Measurements from ENCODE around the gene AHNAK2.

The AHNAK2 gene

DNA sequence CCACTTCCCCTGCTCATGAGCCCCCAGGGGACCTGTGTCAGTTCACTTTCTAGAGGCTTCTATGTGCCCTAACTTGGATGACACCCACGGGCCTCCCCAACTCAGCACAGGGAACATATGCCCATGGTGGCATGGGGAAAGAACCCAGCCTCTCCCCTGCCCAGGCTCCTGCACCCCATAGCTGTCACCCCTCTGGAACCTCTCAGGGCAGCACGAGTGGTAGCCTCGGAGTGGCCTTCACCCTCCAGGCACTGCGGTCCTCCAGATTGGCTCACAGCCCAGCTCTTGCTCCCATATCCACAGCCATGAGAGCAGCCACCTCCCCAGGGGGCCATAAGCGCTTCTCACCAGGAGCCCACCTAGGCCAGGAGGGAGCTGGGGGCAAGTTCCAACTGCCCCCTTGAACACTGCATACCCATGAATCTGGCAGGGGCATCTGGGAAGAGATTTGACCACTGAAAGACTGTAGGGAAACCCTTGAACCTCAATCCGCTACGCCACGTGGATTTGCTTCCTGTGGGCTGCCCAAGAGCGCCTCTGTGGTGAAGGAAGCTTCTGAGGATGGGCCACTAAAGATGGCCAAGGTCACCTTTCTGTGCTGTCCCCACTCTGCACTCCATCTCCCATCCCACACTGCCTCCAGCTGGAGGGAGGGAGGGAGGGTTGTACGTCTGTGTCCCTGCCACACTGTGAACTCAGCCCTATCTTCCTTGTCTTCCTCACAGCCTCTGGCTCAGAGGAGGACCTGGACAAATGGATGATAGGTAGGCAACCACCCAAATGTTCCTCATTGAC, 41.6 kb downstream of the AHNAK2 start:
- no peak for FAIRE-seq

DNA sequence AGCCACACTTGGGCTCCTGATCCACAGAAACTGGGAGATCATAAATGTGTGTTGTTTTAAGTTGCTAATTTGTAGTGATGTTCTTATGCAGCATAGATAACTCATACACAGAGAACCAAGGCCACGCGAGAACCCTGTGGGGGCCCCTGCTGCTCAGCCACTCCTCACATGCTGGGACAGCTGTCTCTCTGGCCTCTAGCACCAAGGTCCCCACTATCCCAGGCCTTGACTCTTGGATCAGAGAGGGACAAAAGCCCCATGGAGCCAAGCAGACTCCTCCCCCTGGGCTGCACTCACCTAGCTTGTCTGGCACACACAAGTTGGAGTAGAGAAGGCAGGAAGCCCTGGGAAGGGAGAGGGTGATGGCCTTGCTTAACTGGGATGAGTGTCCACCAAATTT, 42.2 kb downstream of the AHNAK2 start:
- no peak for FAIRE-seq

GRCh38 chr14:104935026-104935650, 43.0 kb downstream of the AHNAK2 start:
- no peak for FAIRE-seq

GRCh38 chr14:104933746-104934733, 44.1 kb downstream of the AHNAK2 start:
- FAIRE-seq = no peak

DNA sequence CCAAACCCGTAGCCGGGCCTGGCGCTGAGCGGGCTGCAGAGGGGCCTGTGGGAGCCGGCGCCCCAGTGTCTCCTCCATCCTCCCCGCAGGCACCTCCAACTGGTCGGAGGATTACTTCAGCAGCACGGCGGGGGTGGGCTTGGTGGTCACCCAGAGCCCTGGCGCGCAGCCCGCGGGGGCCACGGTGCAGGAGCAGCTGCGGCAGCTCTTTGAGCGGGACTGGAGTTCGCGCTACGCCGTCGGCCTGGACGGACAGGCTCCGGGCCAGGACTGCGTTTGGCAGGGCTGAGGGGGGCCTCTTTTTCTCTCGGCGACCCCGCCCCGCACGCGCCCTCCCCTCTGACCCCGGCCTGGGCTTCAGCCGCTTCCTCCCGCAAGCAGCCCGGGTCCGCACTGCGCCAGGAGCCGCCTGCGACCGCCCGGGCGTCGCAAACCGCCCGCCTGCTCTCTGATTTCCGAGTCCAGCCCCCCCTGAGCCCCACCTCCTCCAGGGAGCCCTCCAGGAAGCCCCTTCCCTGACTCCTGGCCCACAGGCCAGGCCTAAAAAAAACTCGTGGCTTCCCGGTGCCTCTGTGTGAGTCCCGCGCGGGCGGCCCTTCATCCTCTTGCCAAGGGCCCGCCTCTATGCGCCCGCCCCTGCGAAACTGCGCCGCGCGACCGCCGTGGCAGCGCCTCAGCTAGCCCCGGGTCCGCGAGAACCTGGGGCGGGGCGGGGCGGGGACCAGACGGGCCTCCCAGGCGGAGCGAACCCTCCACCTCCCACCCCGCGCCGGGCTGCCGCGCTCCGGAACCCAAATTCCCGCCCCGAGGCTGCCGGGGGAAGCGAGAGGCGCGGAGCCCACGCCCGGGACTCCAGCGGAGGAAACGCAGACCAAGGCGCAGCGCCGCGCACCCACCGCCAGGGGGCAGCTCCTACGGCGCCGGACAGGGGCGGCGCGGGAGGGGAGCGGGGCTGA, 45.2 kb downstream of the AHNAK2 start:
- no peak for FAIRE-seq

GRCh38 chr14:104931771-104932675, 46.2 kb downstream of the AHNAK2 start:
- FAIRE-seq = no peak

DNA sequence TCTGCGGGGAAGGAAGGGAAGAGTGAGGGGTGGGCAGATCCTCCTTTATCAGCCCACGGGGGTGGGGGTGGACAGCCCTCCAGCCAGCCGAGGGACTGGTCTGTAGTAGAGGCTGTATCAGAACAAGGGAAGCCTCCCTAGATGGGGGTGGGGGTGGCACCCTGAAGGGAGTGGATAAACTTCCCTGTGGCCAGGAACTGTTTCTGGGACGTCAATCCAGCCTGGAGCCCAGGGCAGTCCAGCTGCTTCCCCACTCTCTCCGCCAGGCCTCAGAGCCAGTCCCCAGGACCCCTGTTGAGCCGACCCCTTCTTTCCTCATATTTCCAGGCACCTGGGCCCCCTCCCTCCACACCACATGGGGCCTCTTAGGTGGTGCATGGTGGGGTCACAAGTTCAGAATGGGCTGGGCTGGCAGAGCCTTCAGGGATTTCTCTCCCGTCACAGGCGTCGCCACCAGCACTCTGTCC, 46.8 kb downstream of the AHNAK2 start:
- FAIRE-seq = no peak

GRCh38 chr14:104930526-104931303, 47.5 kb downstream of the AHNAK2 start:
- no peak for FAIRE-seq

GRCh38 chr14:104929268-104930230, 48.6 kb downstream of the AHNAK2 start:
- no peak for FAIRE-seq

DNA sequence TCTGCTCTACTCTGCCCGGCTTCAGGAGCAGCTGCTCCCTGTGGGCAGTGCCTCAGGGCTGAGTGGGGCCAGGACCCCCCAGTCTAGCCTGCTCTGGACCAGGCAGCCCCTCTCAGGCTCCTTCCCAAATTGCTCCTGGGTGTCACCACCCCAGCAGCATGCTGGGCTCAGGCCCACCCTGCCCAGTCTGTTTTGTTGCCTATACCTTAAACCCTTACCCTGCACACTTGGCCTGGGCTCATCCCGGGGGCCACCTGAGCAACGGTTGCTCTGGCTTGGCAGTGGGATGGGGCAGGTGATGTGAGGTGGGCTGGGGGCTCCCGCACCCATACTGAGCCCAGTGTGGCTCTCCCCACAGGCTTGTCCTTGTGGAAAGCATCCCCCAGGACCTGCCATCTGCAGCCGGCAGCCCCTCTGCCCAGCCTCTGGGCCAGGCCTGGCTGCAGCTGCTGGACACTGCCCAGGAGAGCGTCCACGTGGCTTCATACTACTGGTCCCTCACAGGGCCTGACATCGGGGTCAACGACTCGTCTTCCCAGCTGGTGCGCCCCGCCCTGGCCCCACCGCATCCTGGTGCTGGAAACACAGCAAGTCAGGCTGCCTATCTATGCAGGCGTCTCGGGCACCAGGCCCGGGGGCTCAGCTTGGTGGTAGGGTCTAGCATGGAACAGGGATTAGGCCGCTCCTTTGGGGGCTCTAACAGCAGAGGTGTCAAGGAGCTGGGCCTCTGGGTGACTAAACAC, 49.6 kb downstream of the AHNAK2 start:
- no peak for FAIRE-seq

DNA sequence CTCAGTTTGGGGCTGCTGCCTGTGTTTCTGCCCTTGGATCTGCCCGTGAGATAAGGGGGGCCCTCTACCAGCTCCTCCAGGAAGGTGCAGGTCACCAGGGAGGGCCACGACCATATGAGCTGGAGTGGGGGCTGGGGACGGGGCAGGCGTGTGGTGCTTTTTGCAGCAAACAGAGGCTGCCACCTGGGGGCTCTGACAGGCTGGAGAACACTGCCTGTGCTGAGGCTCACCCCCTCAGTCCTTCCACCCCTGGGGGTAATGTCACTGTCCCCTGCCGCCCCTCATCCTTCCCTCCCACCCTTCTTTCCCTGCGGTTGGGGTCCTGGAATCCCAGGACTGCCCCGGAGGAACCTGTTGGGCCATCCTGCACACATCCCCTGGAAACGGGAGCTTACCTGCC, 50.3 kb downstream of the AHNAK2 start:
- FAIRE-seq = no peak

DNA sequence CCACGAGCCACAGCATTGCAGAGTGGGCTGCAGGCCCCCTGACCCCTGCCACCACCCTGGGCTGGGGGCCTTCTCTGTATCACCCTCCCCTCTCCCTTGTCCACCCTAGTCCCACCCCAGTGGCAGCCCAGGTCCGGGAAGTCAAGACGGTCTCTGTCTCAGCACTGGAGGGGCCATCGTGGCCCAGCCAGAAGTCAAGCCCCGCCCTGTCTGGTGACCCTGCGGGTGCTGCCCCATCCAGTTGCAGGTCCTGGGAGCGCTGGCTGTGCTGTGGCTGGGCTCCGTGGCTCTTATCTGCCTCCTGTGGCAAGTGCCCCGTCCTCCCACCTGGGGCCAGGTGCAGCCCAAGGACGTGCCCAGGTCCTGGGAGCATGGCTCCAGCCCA, 50.8 kb downstream of the AHNAK2 start:
- no peak for FAIRE-seq

GRCh38 chr14:104926619-104927431, 51.3 kb downstream of the AHNAK2 start:
- no peak for FAIRE-seq

DNA sequence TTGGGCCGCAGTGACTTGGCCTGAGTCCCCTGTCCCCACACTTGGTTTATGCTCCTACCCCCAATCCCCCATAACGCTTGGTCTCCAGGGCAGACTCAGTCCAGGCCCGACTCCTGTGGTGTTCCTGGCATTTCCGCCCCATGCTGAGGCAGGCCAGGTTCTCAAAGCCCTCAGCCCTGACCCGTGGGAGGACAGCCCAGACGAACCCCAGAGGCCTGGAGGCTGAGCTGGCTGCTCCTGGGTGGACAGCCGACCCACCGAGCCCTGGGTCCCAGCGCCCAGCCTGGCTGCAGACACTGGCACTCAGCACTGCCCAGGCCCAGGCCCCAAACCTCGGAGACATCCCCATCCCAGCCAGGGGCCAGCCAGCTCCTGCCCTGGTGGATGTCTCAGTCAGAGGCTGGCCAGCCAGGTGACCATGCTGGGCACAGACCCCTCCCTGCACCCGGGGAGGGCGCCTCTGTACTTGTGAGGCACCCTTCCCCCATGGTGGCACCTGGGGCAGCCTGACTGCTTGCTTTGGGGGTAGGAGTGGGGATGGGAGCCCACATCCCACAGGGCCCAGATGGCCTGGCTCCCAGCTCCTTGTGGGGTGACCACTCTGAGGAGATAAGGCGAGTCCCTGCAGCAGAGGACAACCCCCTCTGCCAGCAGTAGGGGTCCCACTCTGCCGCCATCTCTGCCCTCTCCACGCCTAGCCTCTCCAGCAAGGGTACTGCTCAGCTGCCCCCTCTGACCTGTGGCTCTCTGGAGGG, 52.1 kb downstream of the AHNAK2 start:
- FAIRE-seq = no peak

GRCh38 chr14:104925214-104925854, 52.8 kb downstream of the AHNAK2 start:
- FAIRE-seq = no peak
